ENCODE measurements around the gene KCTD13. TPM values are rescaled to one million over a fixed set of nuclear protein-coding genes. Genes with fewer than 3 reads are reported as not detected.

KCTD13 gene
- total RNA-seq, 1 donor from 2014 or later = 19.3 TPM

DNA sequence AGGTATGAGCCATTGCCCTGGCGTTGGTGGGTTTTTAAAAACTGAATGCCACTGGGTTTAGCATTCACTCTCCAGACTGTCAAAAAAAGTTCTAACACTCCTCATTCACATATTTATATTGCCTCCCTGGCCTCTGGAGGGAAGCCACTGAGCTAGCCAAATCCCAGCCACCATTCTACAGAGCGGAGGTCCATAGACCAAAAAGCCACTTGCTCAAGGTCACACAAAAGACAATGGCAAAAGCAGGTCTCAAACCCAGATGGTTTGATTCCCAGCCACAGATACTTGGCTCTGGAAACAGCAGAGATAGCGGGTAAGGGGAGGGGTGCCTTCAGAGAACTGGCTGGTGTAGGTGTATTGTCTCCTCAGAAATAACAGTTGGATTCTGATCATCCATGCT lies 45.0 kb downstream of the KCTD13 start:
- Mint-ChIP-seq H3K4me3 (ENCODE audit: unreplicated experiment) (no peak overlapping the region), H3K27me3 (ENCODE audit: low read depth) (peaks cover 22% of the 10 kb centered on the region), H3K36me3 (ENCODE audit: low read depth) (peaks cover 8% of the 10 kb centered on the region), H3K9me3 (ENCODE audit: low read depth) (no peaks in the 10 kb centered on the region), H3K27ac (ENCODE audit: unreplicated experiment) (no peak overlapping the region), H3K4me1 (ENCODE audit: low read depth) (peaks cover 10% of the 10 kb centered on the region)
- TF ChIP-seq, protein P1, sequence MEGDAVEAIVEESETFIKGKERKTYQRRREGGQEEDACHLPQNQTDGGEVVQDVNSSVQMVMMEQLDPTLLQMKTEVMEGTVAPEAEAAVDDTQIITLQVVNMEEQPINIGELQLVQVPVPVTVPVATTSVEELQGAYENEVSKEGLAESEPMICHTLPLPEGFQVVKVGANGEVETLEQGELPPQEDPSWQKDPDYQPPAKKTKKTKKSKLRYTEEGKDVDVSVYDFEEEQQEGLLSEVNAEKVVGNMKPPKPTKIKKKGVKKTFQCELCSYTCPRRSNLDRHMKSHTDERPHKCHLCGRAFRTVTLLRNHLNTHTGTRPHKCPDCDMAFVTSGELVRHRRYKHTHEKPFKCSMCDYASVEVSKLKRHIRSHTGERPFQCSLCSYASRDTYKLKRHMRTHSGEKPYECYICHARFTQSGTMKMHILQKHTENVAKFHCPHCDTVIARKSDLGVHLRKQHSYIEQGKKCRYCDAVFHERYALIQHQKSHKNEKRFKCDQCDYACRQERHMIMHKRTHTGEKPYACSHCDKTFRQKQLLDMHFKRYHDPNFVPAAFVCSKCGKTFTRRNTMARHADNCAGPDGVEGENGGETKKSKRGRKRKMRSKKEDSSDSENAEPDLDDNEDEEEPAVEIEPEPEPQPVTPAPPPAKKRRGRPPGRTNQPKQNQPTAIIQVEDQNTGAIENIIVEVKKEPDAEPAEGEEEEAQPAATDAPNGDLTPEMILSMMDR (IDR thresholded peaks at IDR 0.05) = no peak
- DNase-seq (ENCODE audit: low spot score) = no peak

DNA sequence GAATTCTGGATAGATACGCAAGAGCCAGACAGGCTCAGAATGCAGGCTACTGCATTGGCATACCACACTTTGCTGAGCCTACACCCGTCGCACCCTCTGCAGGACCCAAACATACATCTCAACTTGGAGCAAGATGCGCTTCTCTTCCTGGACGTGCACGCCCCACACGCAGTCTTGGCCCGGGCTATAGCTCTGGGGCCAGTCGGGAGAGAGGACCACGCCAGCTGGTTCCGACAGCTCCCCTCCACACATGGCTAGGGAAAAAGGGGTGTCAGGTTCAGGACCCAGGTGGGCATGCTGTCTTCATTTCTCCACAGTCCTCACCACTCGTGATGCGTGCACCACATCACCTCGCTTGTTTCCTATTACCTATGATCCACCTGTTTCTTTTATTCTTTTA lies 47.9 kb downstream of the KCTD13 start:
- Mint-ChIP-seq H3K4me1 (ENCODE audit: low read depth) (peaks cover 10% of the 10 kb centered on the region), H3K36me3 (ENCODE audit: low read depth) (peaks cover 7% of the 10 kb centered on the region), H3K9me3 (ENCODE audit: low read depth) (no peaks in the 10 kb centered on the region), H3K4me3 (ENCODE audit: unreplicated experiment) (no peak overlapping the region), H3K27ac (ENCODE audit: unreplicated experiment) (no peak overlapping the region), H3K27me3 (ENCODE audit: low read depth) (peaks cover 23% of the 10 kb centered on the region)
- TF ChIP-seq, protein P1 (IDR thresholded peaks at IDR 0.05) = no peak
- DNase-seq (ENCODE audit: low spot score) = no peak

DNA sequence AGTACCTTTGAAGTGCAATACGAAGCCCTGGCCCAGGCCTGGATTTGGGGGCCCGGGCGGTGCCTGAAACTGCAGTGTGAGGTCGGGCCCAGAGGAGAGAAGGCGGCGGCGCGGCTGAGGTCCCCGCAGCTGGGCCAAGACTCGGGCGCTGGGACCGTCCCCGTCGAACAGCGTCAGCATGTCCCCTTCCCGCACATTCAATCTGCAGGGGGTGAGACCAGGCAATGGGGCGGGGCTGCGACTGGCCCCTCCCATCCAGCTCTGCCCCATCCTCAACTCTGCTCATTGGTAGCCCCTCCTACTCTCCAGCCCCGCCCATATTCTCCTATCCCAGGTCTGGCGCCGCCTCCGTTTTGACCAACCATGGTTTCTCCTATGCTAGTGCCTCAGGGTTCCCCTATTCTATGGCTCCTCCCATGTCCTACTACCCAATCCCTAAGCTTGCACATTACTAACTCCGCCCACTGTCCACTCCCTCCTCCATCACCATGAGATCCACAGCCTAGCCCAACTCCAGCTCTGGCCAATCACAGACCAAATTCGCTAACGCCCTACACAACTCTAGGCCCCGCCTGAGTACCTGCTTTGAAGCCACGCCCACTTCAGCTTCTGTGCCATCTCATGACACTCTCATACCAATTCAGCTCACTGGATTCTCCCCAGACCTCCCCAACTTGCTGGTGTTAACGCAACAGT lies 48.6 kb downstream of the KCTD13 start:
- Mint-ChIP-seq H3K36me3 (ENCODE audit: low read depth) (peaks cover 5% of the 10 kb centered on the region), H3K4me3 (ENCODE audit: unreplicated experiment) (peak overlapping the region; percentile 17), H3K27ac (ENCODE audit: unreplicated experiment) (no peak overlapping the region), H3K4me1 (ENCODE audit: low read depth) (peaks cover 10% of the 10 kb centered on the region), H3K27me3 (ENCODE audit: low read depth) (peaks cover 23% of the 10 kb centered on the region), H3K9me3 (ENCODE audit: low read depth) (no peaks in the 10 kb centered on the region)
- no peak for DNase-seq (ENCODE audit: low spot score)
- TF ChIP-seq, protein P1 (IDR thresholded peaks at IDR 0.05) = no peak

DNA sequence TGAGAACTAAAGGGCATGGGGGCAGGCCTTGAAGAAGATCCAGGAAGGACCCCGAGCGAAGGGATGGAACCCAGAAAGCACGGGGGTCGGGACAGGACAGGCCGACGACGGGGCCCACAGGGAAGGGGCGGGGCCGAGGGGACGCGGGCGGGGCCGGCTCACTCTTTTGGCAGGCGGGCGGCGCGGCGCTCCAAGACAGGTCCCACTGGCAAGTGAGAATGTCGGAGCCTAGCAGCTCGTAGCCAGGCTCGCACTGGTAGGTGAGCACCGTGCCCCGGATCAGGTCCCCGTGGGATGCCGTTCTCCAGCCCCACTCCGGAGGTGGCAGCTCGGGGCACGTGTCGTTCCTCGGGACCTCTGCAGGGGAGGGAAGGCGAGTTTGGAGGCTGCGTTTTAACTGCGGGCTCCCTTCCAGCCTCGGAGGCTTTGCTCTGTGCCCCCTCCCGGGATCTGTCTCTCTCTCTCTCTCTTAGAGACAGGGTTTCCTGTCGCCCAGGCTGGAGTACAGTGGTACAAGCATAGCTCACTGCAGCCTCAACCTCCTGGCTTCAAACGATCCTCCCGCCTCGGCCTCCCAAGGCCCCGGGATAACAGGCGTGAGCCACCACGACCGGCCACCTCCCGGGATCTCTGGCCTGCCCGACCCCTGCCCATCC lies 49.3 kb downstream of the KCTD13 start:
- peaks cover 10% of the 10 kb centered on the region for H3K4me1 Mint-ChIP-seq (ENCODE audit: low read depth)
- no peak for DNase-seq (ENCODE audit: low spot score)
- TF ChIP-seq, protein P1 (IDR thresholded peaks at IDR 0.05) = no peak
- peaks cover 5% of the 10 kb centered on the region for H3K36me3 Mint-ChIP-seq (ENCODE audit: low read depth)
- H3K27me3 Mint-ChIP-seq (ENCODE audit: low read depth) = peaks cover 23% of the 10 kb centered on the region
- peak overlapping the region; percentile 50 for H3K4me3 Mint-ChIP-seq (ENCODE audit: unreplicated experiment)
- H3K9me3 Mint-ChIP-seq (ENCODE audit: low read depth) = no peaks in the 10 kb centered on the region
- H3K27ac Mint-ChIP-seq (ENCODE audit: unreplicated experiment) = no peak overlapping the region

DNA sequence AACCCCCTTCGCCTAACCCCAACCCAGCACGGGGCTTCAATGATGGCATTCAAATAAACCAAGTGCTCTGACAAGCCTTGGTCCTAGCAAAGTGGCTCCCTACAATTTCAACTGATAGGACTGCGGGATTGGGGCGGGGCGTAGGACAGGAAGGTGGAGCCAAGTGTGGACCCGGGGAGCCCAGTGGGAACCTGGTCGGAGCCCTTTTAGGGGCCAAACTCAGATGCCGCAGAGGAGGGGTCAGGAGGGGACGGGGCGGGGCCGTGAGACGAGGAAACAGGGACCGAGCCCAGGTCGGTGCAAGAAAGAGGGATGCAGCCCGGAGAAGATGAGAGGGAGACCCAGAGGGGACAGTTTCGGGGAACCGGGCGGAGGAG lies 49.8 kb downstream of the KCTD13 start:
- DNase-seq (ENCODE audit: low spot score) = no peak
- Mint-ChIP-seq H3K27me3 (ENCODE audit: low read depth) (peaks cover 23% of the 10 kb centered on the region), H3K4me1 (ENCODE audit: low read depth) (peaks cover 10% of the 10 kb centered on the region), H3K9me3 (ENCODE audit: low read depth) (no peaks in the 10 kb centered on the region), H3K4me3 (ENCODE audit: unreplicated experiment) (no peak overlapping the region), H3K27ac (ENCODE audit: unreplicated experiment) (no peak overlapping the region), H3K36me3 (ENCODE audit: low read depth) (peaks cover 5% of the 10 kb centered on the region)
- TF ChIP-seq, protein P1 (IDR thresholded peaks at IDR 0.05) = no peak
